Measurements from ENCODE around the gene ACOX2. TPM values are rescaled to one million over a fixed set of nuclear protein-coding genes. Genes with fewer than 3 reads are reported as not detected.

The ACOX2 gene
- total and polyA plus RNA-seq, 10 of the 15 experiments (the other 5 are each of a cell fraction or from before 2014, with no cell fraction given) = 0.72 TPM; not detected in 9

GRCh38 chr3:58490860-58491501 lies 46.0 kb downstream of the ACOX2 start:
- H3K27ac ChIP-seq (ENCODE audit: control insufficient read depth, insufficient read depth) = no peak overlapping the region
- no peak for TF ChIP-seq POLR2A (IDR thresholded peaks at IDR 0.05; ENCODE audit: low read depth, low read length)
- TF ChIP-seq MYB (IDR thresholded peaks at IDR 0.05; ENCODE audit: borderline replicate concordance, low read depth, low read length) = no peak
- TF ChIP-seq FOXK2 (IDR thresholded peaks at IDR 0.05) = no peak
- TF ChIP-seq BCL11A (IDR thresholded peaks at IDR 0.05; ENCODE audit: low read depth, low read length) = no peak
- no peak for TF ChIP-seq SRF (IDR thresholded peaks at IDR 0.05; ENCODE audit: low read depth in 2 of 2, low read length in 2 of 2)
- TF ChIP-seq STAT3 (IDR thresholded peaks at IDR 0.05; ENCODE audit: low read depth, low read length) = no peak
- TF ChIP-seq, protein P1, sequence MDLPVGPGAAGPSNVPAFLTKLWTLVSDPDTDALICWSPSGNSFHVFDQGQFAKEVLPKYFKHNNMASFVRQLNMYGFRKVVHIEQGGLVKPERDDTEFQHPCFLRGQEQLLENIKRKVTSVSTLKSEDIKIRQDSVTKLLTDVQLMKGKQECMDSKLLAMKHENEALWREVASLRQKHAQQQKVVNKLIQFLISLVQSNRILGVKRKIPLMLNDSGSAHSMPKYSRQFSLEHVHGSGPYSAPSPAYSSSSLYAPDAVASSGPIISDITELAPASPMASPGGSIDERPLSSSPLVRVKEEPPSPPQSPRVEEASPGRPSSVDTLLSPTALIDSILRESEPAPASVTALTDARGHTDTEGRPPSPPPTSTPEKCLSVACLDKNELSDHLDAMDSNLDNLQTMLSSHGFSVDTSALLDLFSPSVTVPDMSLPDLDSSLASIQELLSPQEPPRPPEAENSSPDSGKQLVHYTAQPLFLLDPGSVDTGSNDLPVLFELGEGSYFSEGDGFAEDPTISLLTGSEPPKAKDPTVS (IDR thresholded peaks at IDR 0.05; ENCODE audit: low read depth, low read length) = no peak
- TF ChIP-seq MYC (IDR thresholded peaks at IDR 0.05; ENCODE audit: insufficient read depth, insufficient read length, insufficient replicate concordance, low read length, severe bottlenecking) = no peak
- no peak for TF ChIP-seq CTCF (IDR thresholded peaks at IDR 0.05 in 2 of 3, conservative IDR thresholded peaks at IDR 0.05 in 1 of 3; ENCODE audit: control insufficient read depth in 2 of 3, extremely low read depth in 1 of 3, insufficient read depth in 1 of 3, low read depth in 3 of 3, low read length in 3 of 3)
- TF ChIP-seq RFX5 (IDR thresholded peaks at IDR 0.05; ENCODE audit: low read depth, low read length) = no peak
- TF ChIP-seq, protein P2, sequence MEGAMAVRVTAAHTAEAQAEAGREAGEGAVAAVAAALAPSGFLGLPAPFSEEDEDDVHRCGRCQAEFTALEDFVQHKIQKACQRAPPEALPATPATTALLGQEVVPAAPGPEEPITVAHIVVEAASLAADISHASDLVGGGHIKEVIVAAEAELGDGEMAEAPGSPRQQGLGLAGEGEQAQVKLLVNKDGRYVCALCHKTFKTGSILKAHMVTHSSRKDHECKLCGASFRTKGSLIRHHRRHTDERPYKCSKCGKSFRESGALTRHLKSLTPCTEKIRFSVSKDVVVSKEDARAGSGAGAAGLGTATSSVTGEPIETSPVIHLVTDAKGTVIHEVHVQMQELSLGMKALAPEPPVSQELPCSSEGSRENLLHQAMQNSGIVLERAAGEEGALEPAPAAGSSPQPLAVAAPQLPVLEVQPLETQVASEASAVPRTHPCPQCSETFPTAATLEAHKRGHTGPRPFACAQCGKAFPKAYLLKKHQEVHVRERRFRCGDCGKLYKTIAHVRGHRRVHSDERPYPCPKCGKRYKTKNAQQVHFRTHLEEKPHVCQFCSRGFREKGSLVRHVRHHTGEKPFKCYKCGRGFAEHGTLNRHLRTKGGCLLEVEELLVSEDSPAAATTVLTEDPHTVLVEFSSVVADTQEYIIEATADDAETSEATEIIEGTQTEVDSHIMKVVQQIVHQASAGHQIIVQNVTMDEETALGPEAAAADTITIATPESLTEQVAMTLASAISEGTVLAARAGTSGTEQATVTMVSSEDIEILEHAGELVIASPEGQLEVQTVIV (IDR thresholded peaks at IDR 0.05; ENCODE audit: borderline replicate concordance, partially characterized antibody) = no peak
- TF ChIP-seq ZBTB40 (IDR thresholded peaks at IDR 0.05; ENCODE audit: borderline replicate concordance) = no peak

More at GRCh38 chr3:58490860-58491501, 46.0 kb downstream of the ACOX2 start:
- H3K4me2 ChIP-seq (ENCODE audit: control insufficient read depth, insufficient read depth) = peak overlapping the region; percentile 82
- ChIA-PET CTCF (interaction anchor here (0.6 to 4.2 kb wide), 20 partner anchors 8 to 541 kb away, joined by 3 to 22 read pairs (median 6); partner anchors contain the start of genes HTD2, PXK and RPP14), POLR2A (interaction anchor here (0.6 to 1.3 kb wide), 4 partner anchors 61 to 488 kb away, joined by 3 to 4 read pairs (median 3); no protein-coding TSS in a partner anchor), RAD21 (ENCODE audit: unreplicated experiment) (interaction anchor here (1.3 to 4.0 kb wide), 7 partner anchors 19 to 184 kb away, joined by 3 to 25 read pairs (median 4); partner anchors contain the start of genes HTD2 and RPP14), SMC1A (ENCODE audit: uncharacterized antibody, unreplicated experiment) (interaction anchor here (0.6 to 3.6 kb wide), 12 partner anchors 9 to 845 kb away, joined by 3 to 22 read pairs (median 3); partner anchors contain the start of genes HTD2 and RPP14)
- H3K9me3 ChIP-seq (replicated peaks; ENCODE audit: control insufficient read depth, insufficient read depth, low read length) = no peaks in the 10 kb centered on the region
- peak; percentile 52 for FAIRE-seq
- no peaks in the 10 kb centered on the region for H4K20me1 ChIP-seq (ENCODE audit: control insufficient read depth, insufficient read depth)
- no peak for ATAC-seq
- BruUV-seq (replicated peaks) = no TSS peak
- peaks cover 5% of the 10 kb centered on the region for H3K4me1 ChIP-seq (ENCODE audit: control insufficient read depth, insufficient read depth, low read length)
- in situ Hi-C loops (cut with MboI) = no loop called here
- H3K4me3 ChIP-seq = peak overlapping the region; percentile 34; the same call in 1 of the 2 replicates
- peak overlapping the region; percentile 61 for H2AFZ ChIP-seq (ENCODE audit: control insufficient read depth, low read depth, low read length)
- 78% methylated on average over 19 of the region's 19 CpGs for WGBS (ENCODE audit: insufficient coverage, insufficient replicate concordance, low lambda C conversion rate, missing lambda C conversion rate)
- H3K79me2 ChIP-seq (ENCODE audit: control insufficient read depth, insufficient read depth, low read length) = peaks cover 3% of the 10 kb centered on the region
- intact Hi-C loops (cut with micrococcal nuclease; ENCODE audit: unreplicated experiment) = no loop called here
- H3K36me3 ChIP-seq (ENCODE audit: control insufficient read depth in 2 of 2, insufficient read depth in 2 of 2, low read length in 1 of 2) = no peaks in the 10 kb centered on the region
- no peak for DNase-seq (ENCODE audit: low read depth, low spot score)
- H3K27me3 ChIP-seq (replicated peaks in 1 of 2; ENCODE audit: control insufficient read depth in 2 of 2, insufficient read depth in 2 of 2, low read length in 1 of 2) = peaks cover 0 to 1% of the 10 kb centered on the region in 2 experiments; a peak in 3 of 4 replicates
- no peak overlapping the region for H3K9ac ChIP-seq (ENCODE audit: control insufficient read depth, insufficient read depth, low read length)
